ENCODE results near the gene PNPLA7.

- no peak for TF ChIP-seq CTCF (IDR thresholded peaks at IDR 0.05; ENCODE audit: borderline replicate concordance, extremely low read depth, low read length, poor library complexity, severe bottlenecking)
- no peak for TF ChIP-seq EZH2 (IDR thresholded peaks at IDR 0.05; ENCODE audit: borderline replicate concordance, low read depth, low read length, severe bottlenecking)
Measured at GRCh38 chr9:137462396-137462985, 87.7 kb downstream of the PNPLA7 start.
